Stimulated activated CD8-positive, alpha-beta memory T cell treated with anti-CD3 and anti-CD28 coated beads, Interleukin-7, amount 100 ng/mL, for 4 hours (primary cell): ENCODE measurements around the gene MTR.
"Not testable (repeated sequence)": the region's sequence is repeated elsewhere in the genome, so short reads cannot be mapped to it uniquely, and the experiment has no call there.

Source experiments
- DNase-seq, 2 donors: peaks; one replicate each; pipeline ENCODE4 v3.0.0-alpha.2; 2020; ENCODE audit warnings: low read depth in 2 of 2

MTR gene

GRCh38 chr1:236896716-236897115 is 101.6 kb downstream of the MTR start:
- DNase-seq, result no peak

- DNase-seq, result no peak
These were observed 110.0 kb downstream of the MTR start for GRCh38 chr1:236904892-236905741.

GRCh38 chr1:236907205-236907604 is 112.1 kb downstream of the MTR start:
- no peak for DNase-seq

- DNase-seq, result no peak
These were observed 113.6 kb downstream of the MTR start for GRCh38 chr1:236908669-236909068.

GRCh38 chr1:236911047-236911446 is 116.0 kb downstream of the MTR start:
- not testable (repeated sequence) for DNase-seq

- no peak for DNase-seq
These were observed 118.4 kb downstream of the MTR start for GRCh38 chr1:236913371-236914037.

GRCh38 chr1:236914375-236914774 is 119.3 kb downstream of the MTR start:
- DNase-seq, result no peak

GRCh38 chr1:236916131-236916800 is 121.2 kb downstream of the MTR start:
- DNase-seq, result no peak

GRCh38 chr1:236917448-236917847 is 122.4 kb downstream of the MTR start:
- DNase-seq, result no peak

GRCh38 chr1:236920286-236920894 is 125.3 kb downstream of the MTR start:
- no peak for DNase-seq

GRCh38 chr1:236921610-236922009 is 126.5 kb downstream of the MTR start:
- no peak for DNase-seq

GRCh38 chr1:236922190-236922589 is 127.1 kb downstream of the MTR start:
- no peak for DNase-seq

- DNase-seq, result no peak
These were observed 130.3 kb downstream of the MTR start for GRCh38 chr1:236925386-236925785.

- DNase-seq, result no peak
These were observed 135.4 kb downstream of the MTR start for GRCh38 chr1:236930503-236930902.

- no peak for DNase-seq
These were observed 143.7 kb downstream of the MTR start for GRCh38 chr1:236938760-236939159.

GRCh38 chr1:236942431-236942830 is 147.3 kb downstream of the MTR start:
- DNase-seq, result no peak

GRCh38 chr1:236944556-236944955 is 149.5 kb downstream of the MTR start:
- DNase-seq, result no peak

GRCh38 chr1:236945002-236945401 is 149.9 kb downstream of the MTR start:
- DNase-seq, result no peak

GRCh38 chr1:236947794-236948193 is 152.7 kb downstream of the MTR start:
- DNase-seq, result no peak

- no peak for DNase-seq
These were observed 153.3 kb downstream of the MTR start for GRCh38 chr1:236948381-236948780.

- no peak for DNase-seq
These were observed 153.9 kb downstream of the MTR start for GRCh38 chr1:236948996-236949395.

- no peak for DNase-seq
These were observed 155.3 kb downstream of the MTR start for GRCh38 chr1:236950365-236950764.
